Measurements from ENCODE around the gene ZNF792.

Gene ZNF792

GRCh38 chr19:34985249-34986022 lies 21.4 kb upstream of the ZNF792 start:
- TF ChIP-seq TEAD4 (IDR thresholded peaks at IDR 0.05) (no peak), FOXM1 (IDR thresholded peaks at IDR 0.05; ENCODE audit: borderline replicate concordance, low read depth) (no peak)

DNA sequence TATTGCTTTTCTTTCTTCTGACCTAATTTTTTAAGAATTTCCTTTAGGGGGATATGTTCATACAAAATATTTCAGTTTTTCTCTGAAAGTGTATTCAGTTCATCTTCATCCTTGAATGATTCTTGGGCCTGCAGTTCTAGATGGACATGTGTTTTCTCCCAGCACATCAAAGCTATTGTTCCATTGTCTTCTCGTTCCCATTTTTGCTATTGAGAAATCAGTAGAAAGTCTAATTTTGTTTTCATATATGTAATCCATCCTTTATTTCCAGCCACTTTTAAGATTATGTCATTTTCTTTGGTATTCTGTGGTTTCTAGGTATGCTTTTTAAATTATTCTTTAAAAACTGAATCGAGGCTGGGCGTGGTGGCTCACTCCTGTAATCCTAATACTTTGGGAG lies 20.3 kb upstream of the ZNF792 start:
- TF ChIP-seq CEBPB (IDR thresholded peaks at IDR 0.05) (no peak), EP300 (IDR thresholded peaks at IDR 0.05; ENCODE audit: borderline replicate concordance) (no peak)

DNA sequence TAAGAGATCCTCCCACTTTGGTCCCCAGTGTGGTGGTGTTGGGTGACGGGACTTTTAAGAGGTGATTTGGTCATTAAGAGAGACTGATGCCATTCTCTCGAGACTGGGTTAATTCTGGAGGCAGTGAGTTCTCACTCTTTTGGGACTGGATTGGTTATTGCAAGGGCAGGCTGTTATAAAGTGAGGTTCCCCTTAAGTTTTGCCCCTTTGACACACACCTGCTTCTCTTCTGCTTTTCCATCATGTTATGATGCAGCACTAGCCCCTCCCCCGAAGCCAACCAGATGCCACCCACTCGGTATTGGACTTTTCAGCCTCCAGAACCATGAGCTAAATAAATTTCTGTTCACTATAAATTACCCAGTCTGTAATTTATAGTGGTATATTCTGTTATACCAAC lies 19.8 kb upstream of the ZNF792 start:
- TF ChIP-seq, protein P1, sequence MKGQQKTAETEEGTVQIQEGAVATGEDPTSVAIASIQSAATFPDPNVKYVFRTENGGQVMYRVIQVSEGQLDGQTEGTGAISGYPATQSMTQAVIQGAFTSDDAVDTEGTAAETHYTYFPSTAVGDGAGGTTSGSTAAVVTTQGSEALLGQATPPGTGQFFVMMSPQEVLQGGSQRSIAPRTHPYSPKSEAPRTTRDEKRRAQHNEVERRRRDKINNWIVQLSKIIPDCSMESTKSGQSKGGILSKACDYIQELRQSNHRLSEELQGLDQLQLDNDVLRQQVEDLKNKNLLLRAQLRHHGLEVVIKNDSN (IDR thresholded peaks at IDR 0.05): no peak
- no peak for TF ChIP-seq CREB1 (IDR thresholded peaks at IDR 0.05; ENCODE audit: low read depth)
- no peak for TF ChIP-seq RAD21 (IDR thresholded peaks at IDR 0.05; ENCODE audit: low read depth)
- TF ChIP-seq, protein P2, sequence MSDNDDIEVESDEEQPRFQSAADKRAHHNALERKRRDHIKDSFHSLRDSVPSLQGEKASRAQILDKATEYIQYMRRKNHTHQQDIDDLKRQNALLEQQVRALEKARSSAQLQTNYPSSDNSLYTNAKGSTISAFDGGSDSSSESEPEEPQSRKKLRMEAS (IDR thresholded peaks at IDR 0.05): no peak
- TF ChIP-seq TEAD4 (IDR thresholded peaks at IDR 0.05): no peak
- TF ChIP-seq EGR1 (IDR thresholded peaks at IDR 0.05): no peak

DNA sequence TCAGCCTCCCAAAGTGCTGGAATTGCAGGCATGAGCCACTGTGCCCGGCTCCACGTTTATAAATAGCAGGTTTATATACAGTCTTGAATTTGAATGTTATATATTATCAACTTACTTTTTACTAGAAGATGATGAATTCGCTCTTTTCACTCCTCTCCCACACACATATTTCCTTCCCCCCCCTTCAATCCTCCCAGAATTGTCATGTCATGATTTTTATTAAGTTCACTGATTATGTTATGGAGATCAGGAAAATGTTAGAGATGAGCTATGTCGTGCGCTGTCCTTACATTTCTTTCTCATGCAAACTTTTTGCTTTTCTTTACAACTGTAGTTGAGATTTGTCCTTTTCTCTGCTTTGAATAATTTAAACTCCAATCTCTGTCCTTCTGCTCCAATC lies 18.2 kb upstream of the ZNF792 start:
- no peak for TF ChIP-seq FOXM1 (IDR thresholded peaks at IDR 0.05; ENCODE audit: borderline replicate concordance, low read depth)

DNA sequence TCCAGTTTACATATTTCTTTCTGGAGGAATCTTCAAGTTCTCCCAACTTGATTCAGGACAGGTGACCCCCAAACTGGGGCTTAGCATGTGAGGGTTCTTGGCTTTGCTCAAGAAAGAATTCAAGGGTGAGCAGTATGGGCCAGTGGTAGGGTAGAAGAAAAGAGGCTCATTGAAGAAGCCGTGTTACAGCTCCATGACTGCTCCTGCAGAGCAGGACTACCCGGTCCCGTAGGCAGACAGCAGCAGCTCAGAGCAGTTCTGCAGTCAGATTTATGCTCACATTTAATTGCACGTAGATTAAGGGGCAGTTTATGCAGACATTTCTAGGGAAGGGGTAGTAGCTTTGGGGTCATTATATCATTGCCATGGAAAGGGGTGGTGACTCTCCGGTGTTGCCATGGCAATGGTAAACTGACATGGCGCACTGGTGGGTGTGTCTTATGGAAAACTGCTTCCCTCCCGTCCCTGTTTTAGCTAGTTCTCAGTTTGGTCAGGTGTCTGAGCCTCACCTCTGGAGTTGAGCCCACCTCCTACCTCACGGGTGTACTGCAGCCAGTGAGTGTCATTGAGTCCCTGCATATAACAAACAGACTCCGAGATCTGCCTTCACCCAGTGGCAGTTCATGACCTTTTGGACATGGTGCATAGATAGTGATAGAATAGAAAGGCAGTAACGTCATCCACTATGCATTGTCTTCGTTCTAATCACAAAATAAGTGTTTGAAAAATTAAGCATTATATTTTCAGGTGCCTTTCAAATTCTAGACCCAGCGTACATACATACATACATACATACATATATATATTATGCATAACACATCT lies 16.0 kb upstream of the ZNF792 start:
- TF ChIP-seq, protein P3, sequence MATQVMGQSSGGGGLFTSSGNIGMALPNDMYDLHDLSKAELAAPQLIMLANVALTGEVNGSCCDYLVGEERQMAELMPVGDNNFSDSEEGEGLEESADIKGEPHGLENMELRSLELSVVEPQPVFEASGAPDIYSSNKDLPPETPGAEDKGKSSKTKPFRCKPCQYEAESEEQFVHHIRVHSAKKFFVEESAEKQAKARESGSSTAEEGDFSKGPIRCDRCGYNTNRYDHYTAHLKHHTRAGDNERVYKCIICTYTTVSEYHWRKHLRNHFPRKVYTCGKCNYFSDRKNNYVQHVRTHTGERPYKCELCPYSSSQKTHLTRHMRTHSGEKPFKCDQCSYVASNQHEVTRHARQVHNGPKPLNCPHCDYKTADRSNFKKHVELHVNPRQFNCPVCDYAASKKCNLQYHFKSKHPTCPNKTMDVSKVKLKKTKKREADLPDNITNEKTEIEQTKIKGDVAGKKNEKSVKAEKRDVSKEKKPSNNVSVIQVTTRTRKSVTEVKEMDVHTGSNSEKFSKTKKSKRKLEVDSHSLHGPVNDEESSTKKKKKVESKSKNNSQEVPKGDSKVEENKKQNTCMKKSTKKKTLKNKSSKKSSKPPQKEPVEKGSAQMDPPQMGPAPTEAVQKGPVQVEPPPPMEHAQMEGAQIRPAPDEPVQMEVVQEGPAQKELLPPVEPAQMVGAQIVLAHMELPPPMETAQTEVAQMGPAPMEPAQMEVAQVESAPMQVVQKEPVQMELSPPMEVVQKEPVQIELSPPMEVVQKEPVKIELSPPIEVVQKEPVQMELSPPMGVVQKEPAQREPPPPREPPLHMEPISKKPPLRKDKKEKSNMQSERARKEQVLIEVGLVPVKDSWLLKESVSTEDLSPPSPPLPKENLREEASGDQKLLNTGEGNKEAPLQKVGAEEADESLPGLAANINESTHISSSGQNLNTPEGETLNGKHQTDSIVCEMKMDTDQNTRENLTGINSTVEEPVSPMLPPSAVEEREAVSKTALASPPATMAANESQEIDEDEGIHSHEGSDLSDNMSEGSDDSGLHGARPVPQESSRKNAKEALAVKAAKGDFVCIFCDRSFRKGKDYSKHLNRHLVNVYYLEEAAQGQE (IDR thresholded peaks at IDR 0.05; ENCODE audit: low read depth): no peak
- no peak for TF ChIP-seq EP300 (IDR thresholded peaks at IDR 0.05; ENCODE audit: borderline replicate concordance)
- no peak for TF ChIP-seq CEBPB (IDR thresholded peaks at IDR 0.05)
- TF ChIP-seq RAD21 (IDR thresholded peaks at IDR 0.05; ENCODE audit: low read depth): no peak
- no peak for TF ChIP-seq CREB1 (IDR thresholded peaks at IDR 0.05; ENCODE audit: low read depth)
- TF ChIP-seq TCF12 (IDR thresholded peaks at IDR 0.05; ENCODE audit: low read depth): no peak

DNA sequence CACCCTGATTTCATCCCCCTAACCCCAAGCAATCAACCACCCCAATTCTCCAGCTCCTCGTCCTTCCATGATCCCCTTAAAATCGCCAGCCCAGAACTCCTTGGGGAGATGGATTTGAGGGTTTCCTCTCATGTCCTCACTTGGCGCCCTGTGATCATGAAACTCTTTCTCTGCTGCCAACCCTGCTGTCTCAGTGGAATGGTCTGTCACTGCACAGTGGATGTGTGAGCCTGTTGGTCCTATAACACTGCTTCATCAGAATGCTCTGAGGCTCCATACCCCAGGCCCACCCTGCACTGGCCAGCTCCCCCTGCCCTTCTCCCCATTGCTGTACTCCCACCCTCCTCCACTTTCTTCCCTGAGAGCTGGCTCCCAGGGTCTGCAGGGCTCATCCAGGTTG lies 12.6 kb upstream of the ZNF792 start:
- TF ChIP-seq NFIC (IDR thresholded peaks at IDR 0.05) (no peak), TCF12 (IDR thresholded peaks at IDR 0.05; ENCODE audit: low read depth) (no peak), EGR1 (IDR thresholded peaks at IDR 0.05) (no peak), CEBPB (IDR thresholded peaks at IDR 0.05) (no peak), FOXM1 (IDR thresholded peaks at IDR 0.05; ENCODE audit: borderline replicate concordance, low read depth) (no peak), ZBTB7A (IDR thresholded peaks at IDR 0.05; ENCODE audit: low read depth) (no peak), TAF1 (IDR thresholded peaks at IDR 0.05; ENCODE audit: low read depth) (no peak), RAD21 (IDR thresholded peaks at IDR 0.05; ENCODE audit: low read depth) (no peak), CREB1 (IDR thresholded peaks at IDR 0.05; ENCODE audit: low read depth) (no peak), EP300 (IDR thresholded peaks at IDR 0.05; ENCODE audit: borderline replicate concordance) (no peak), TEAD4 (IDR thresholded peaks at IDR 0.05) (no peak)
- TF ChIP-seq, protein P3 (IDR thresholded peaks at IDR 0.05; ENCODE audit: low read depth): no peak
- TF ChIP-seq, protein P1 (IDR thresholded peaks at IDR 0.05): no peak
- TF ChIP-seq, protein P2 (IDR thresholded peaks at IDR 0.05): no peak

GRCh38 chr19:34975056-34975455 lies 11.0 kb upstream of the ZNF792 start:
- no peak for TF ChIP-seq FOXM1 (IDR thresholded peaks at IDR 0.05; ENCODE audit: borderline replicate concordance, low read depth)
- TF ChIP-seq YY1 (IDR thresholded peaks at IDR 0.05; ENCODE audit: low read depth): no peak
- no peak for TF ChIP-seq CEBPB (IDR thresholded peaks at IDR 0.05)
- TF ChIP-seq RAD21 (IDR thresholded peaks at IDR 0.05; ENCODE audit: low read depth): no peak
- TF ChIP-seq EGR1 (IDR thresholded peaks at IDR 0.05): no peak
- no peak for TF ChIP-seq NFIC (IDR thresholded peaks at IDR 0.05)
- TF ChIP-seq, protein P1 (IDR thresholded peaks at IDR 0.05): no peak
- TF ChIP-seq ZBTB7A (IDR thresholded peaks at IDR 0.05; ENCODE audit: low read depth): no peak
- no peak for TF ChIP-seq CREB1 (IDR thresholded peaks at IDR 0.05; ENCODE audit: low read depth)
- TF ChIP-seq TEAD4 (IDR thresholded peaks at IDR 0.05): no peak
